ENCODE results near the gene LOXHD1. TPM values are rescaled to one million over a fixed set of nuclear protein-coding genes. Genes with fewer than 3 reads are reported as not detected.

The LOXHD1 gene
- total RNA-seq, 4 donors from 2014 or later = 0.33 to 3.2 (median 0.65) TPM

- TF ChIP-seq CTCF (IDR thresholded peaks at IDR 0.05; ENCODE audit: low read depth) = no peak
Observed at GRCh38 chr18:46471809-46472498, 185.1 kb downstream of the LOXHD1 start.

- TF ChIP-seq CTCF (IDR thresholded peaks at IDR 0.05; ENCODE audit: low read depth) = no peak
Observed at GRCh38 chr18:46470714-46471113, 186.3 kb downstream of the LOXHD1 start.

- TF ChIP-seq CTCF (IDR thresholded peaks at IDR 0.05; ENCODE audit: low read depth) = no peak
Observed at GRCh38 chr18:46469186-46469915, 187.7 kb downstream of the LOXHD1 start.

- TF ChIP-seq CTCF (IDR thresholded peaks at IDR 0.05; ENCODE audit: low read depth) = no peak
Observed at GRCh38 chr18:46468426-46469180, 188.4 kb downstream of the LOXHD1 start.

- TF ChIP-seq CTCF (IDR thresholded peaks at IDR 0.05; ENCODE audit: low read depth) = no peak
Observed at GRCh38 chr18:46466234-46467160, 190.5 kb downstream of the LOXHD1 start.

GRCh38 chr18:46464926-46465655 is 191.9 kb downstream of the LOXHD1 start:
- TF ChIP-seq CTCF (IDR thresholded peaks at IDR 0.05; ENCODE audit: low read depth) = no peak
